ENCODE data around the gene JPH2.

The JPH2 gene

GRCh38 chr20:44186674-44187053 is 324 bp downstream of the JPH2 start:
- DNase-seq = no peak

GRCh38 chr20:44186201-44186600 is 787 bp downstream of the JPH2 start:
- no peak for DNase-seq

GRCh38 chr20:44185574-44185973 is 1.4 kb downstream of the JPH2 start:
- DNase-seq = no peak

DNA sequence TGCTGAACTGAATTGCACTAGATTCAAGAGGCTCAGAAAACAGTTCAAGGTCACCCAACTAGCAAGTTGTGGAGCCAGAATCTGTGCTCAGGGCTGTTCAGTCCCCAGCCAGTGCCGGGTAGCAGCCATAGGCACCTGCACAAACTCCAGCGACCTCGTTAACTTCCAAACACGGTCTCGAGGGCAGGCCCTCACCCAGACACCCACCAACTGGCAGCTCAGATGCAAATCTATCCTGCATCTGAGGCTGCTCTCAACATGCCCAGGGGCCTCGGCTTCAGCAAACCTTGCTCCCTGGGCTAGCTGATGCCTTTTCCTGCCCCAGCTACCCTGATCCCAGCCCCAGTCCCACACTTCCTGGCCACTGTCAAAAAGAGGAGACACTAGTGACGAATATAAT is 3.7 kb downstream of the JPH2 start:
- DNase-seq = no peak

- DNase-seq = no peak
Observed at GRCh38 chr20:44182863-44183262, 4.1 kb downstream of the JPH2 start.

DNA sequence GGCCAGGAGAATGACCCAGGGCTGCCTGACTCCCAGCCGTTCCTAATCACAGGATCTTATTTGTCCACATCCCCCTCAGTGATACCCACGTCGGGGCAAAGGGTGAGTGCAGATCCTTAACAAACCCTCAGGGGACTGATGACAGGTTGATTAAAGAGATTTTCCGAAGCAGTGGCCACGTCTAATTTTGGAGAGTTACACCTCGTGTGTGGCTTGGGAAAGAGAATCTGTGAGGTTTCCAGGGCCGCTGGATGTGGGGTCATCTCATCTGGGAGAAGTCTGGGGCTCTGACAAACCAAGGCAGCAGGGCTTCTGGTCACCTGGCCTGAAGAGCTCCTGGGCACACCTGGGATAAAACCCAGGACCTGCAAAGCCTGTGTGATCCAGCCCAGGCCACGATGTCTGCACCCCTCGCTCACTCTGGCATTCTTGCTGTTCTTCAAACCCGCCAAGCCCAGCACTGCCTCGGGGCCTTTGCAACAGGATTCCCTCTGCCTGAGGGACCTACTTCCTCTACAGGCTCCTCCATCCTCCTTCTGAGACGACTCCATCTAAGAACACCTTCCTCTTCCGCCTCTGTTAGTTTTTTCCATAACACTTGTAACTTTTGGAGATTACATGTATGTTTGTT is 4.7 kb downstream of the JPH2 start:
- no peak for DNase-seq

GRCh38 chr20:44181611-44182010 is 5.4 kb downstream of the JPH2 start:
- no peak for DNase-seq

GRCh38 chr20:44180814-44181213 is 6.2 kb downstream of the JPH2 start:
- DNase-seq = no peak

- no peak for DNase-seq
Observed at GRCh38 chr20:44176833-44177534, 10.0 kb downstream of the JPH2 start.

DNA sequence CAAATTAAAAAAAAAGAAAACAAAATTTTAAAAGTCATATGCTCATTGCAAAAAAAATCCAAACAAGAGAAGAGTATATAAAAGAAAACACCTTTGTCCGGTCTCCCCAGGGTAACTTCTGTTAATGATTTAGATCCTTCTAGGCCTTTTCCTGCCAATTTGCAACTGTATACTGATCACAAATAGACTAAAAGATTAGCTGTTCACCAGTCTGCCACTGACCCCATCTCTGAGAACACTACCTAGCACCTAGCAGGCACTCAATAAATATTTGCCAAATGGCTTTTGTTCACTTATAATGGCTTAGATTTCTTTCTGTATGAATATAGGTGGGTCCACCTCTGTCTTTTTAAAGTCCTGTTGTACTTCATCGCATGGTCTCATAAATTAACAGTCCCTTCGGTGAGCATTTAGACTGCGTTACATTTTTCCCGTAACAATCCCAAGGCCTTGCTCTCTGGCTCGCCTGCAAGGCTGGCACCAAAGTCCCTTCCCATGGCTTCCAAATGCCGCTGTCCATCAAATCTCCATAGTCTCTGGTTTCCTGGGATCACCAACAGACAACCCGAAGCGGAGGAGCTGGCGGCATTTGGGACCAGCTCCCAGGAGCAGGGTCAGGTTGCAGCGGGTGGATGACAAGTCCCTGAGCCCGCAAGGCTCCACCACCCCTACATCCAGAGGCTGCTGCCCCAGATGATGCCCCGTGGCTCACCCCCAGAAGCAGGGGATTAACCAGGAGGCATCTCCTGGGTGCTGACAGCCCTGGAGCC is 11.8 kb downstream of the JPH2 start:
- DNase-seq = no peak

DNA sequence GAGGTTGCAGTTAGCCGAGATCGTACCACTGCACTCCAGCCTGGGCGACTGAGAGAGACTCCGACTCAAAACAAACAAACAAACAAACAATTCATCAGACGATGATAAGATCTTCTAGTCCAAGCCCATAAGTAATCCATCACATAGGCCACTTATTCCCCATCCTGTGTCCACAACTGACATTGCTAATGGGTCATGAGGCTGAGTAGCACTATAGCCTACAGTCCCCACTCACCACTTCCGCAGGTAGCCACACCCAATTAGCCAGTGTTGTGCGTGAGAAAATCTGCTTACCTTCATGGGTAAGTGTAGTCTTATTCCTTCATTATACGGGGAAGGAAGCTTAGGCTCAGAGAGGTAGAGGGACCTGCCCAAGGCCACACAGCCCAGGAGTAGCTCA is 13.1 kb downstream of the JPH2 start:
- no peak for DNase-seq

- DNase-seq = no peak
Observed at GRCh38 chr20:44173116-44173515, 13.9 kb downstream of the JPH2 start.

- DNase-seq = no peak
Observed at GRCh38 chr20:44172572-44172950, 14.4 kb downstream of the JPH2 start.

DNA sequence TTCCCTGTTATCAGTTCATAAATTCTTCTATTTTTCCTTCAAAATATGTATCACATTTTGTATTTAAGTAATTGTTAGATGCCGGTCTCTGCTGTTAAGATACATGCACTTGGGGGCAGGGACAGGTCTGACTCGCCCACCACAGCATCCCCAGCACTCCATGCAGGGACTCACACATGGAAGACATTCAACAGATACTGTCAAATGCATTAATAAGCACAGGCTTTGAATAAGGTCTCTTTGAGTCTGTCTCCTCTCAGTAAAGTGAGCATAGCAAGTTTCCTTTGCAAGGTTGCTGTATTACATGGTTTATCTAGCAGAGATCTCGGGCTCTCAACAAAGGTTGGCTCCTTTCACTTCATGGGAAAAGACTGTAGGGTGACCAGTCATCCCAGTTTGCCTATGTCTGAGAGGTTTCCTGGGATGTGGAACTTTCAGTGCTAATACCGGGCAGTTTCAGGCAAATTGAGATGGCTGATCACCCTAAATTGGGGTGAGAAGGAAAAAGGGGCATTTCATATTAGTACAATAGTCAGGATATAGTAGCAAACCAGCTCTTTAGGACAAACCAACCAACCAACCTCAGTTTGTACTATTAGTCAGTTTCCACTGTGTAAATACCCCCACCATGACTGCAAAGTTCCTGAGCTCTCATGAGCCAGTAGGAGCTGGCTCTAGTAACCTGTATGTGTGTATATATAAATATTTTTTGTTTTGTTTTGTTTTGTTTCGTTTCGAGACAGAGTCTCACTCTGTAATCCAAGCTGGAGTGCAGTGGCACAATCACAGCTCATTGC is 15.0 kb downstream of the JPH2 start:
- DNase-seq = no peak

DNA sequence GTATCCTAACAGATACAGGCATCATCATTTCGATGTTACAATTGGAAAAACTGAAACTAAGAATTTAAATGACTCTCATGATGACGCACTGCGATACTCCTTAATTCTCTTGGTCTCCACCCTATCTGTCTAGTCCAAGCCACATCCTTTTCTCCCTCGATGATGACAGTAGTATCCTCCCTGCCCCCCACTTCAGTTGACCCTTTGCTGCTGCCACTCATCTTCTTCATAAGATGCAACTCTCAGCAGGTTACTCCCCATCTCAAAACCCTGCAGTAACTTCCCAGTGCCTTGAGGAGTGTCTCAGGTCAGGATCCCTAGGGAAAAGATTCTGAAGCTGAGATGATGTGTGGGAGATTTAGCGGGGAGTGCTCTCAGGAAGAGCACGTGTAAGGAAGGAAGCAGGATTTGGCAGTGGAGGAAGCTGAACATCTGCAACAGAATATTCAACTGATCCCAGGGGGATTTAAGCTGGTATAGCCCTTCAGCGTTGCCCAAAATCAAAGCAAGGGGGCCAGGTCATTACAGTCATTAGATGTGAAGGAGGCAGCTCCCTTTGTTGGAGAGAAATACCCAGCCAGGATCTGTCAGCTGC is 16.1 kb downstream of the JPH2 start:
- DNase-seq = no peak

GRCh38 chr20:44167736-44168135 is 19.3 kb downstream of the JPH2 start:
- no peak for DNase-seq

DNA sequence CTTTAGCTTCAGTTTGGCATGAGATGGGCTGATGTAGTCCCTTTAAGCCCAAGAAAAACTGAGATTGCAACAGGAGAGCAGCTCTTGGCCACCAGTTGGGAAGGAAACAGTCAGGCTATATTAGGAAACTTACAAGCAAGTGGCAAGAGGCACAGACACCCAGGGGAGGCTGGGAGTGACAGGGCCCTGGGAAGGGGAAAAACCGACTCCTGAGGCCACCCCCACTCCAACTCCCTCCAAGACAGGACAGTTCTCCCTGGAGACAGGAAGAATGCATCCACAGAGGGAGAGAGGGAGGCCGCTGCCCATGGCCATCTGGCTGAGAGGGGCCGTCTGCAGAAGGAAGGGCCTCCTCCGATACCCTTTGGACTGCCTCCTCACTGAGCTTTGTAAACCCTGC is 20.5 kb downstream of the JPH2 start:
- DNase-seq = no peak

GRCh38 chr20:44166008-44166407 is 21.0 kb downstream of the JPH2 start:
- DNase-seq = no peak

DNA sequence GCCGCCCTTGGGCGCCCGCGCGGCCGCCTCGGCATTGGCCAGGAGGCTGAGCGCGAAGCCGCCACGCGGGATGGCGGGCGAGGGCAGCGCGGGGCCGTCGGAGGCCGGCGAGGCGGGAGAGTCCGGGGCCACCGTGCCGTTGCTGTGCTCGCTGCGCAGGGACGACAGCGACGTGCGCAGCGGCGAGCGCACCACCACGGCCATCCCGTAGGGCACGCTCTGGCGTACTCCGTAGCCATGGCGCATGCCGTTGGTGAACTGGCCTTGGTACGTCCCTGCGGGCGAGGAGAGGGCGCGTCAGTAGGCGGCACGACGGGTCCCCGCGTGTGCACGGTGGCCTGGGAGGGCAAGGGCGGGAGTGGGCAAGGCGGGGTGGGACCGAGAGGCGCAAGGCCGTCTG is 26.9 kb downstream of the JPH2 start:
- DNase-seq = no peak

GRCh38 chr20:44159711-44160110 is 27.3 kb downstream of the JPH2 start:
- no peak for DNase-seq

- no peak for DNase-seq
Observed at GRCh38 chr20:44159125-44159524, 27.9 kb downstream of the JPH2 start.

DNA sequence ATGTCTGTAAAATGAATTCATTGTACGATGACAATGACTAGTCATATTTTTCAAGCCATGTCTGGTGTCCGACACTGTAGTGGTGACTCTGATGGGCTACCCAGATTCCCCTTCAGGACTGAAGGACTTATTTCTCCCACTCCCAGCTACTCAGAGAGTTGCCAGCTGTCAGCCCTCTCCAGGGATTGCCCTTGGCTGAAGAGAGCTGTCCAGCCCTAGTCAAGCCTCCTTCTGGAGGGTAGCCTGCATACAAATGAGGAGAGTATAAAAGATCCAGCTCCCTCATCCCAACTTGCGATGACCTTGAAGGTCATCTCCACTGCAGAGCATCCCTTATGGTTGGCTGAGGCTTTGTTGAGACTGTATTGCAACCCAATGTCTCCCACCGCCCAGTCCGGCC is 29.9 kb downstream of the JPH2 start:
- DNase-seq = no peak

- DNase-seq = no peak
Observed at GRCh38 chr20:44154521-44155001, 32.4 kb downstream of the JPH2 start.
